Mononuclear cell (primary cell): ENCODE measurements around the gene SDC3. TPM values are rescaled to one million over a fixed set of nuclear protein-coding genes. Genes with fewer than 3 reads are reported as not detected.

ENCODE experiments used
- H3K27me3 ChIP-seq: 2 replicates; pipeline ENCODE4 v1.6.0; 2011; ENCODE audit warnings: low read length, control low read depth; ENCODE audit not compliant: insufficient read depth
- H3K4me1 ChIP-seq: 2 replicates; pipeline ENCODE4 v1.5.1; 2011; ENCODE audit warnings: mild to moderate bottlenecking, low read length, control low read depth; ENCODE audit not compliant: insufficient read depth
- H3K4me3 ChIP-seq: 2 replicates; pipeline ENCODE4 v1.5.1; 2011; ENCODE audit warnings: mild to moderate bottlenecking, low read length, moderate library complexity
- H3K9me3 ChIP-seq: 2 replicates; pipeline ENCODE4 v1.5.1; 2011; ENCODE audit warnings: low read depth, mild to moderate bottlenecking, control low read depth, low read length
- total RNA-seq: library from RNA; depleted of rRNA; stranded (reverse); fragments of >200 nt; gene quantifications from one replicate; pipeline ENCODE4 v1.2.3, GENCODE V29; 2012

Gene SDC3
- total RNA-seq, 1 donor: 0.73 TPM

- peaks cover 48% of the 10 kb centered on the region for H3K27me3 ChIP-seq
Measured at GRCh38 chr1:30824736-30825429, 83.7 kb downstream of the SDC3 start.

GRCh38 chr1:30823969-30824735, 84.4 kb downstream of the SDC3 start:
- Histone ChIP-seq H3K4me3 (no peak overlapping the region), H3K27me3 (peaks cover 47% of the 10 kb centered on the region)

More at GRCh38 chr1:30824736-30825429, 83.7 kb downstream of the SDC3 start:
- no peaks in the 10 kb centered on the region for H3K9me3 ChIP-seq
- H3K4me1 ChIP-seq: peaks cover 18% of the 10 kb centered on the region
- no peak overlapping the region for H3K4me3 ChIP-seq

GRCh38 chr1:30823627-30823968, 85.0 kb downstream of the SDC3 start:
- peaks cover 18% of the 10 kb centered on the region for H3K4me1 ChIP-seq
- H3K9me3 ChIP-seq: no peaks in the 10 kb centered on the region
- peaks cover 46% of the 10 kb centered on the region for H3K27me3 ChIP-seq
- no peak overlapping the region for H3K4me3 ChIP-seq

More at GRCh38 chr1:30823969-30824735, 84.4 kb downstream of the SDC3 start:
- Histone ChIP-seq H3K9me3 (no peaks in the 10 kb centered on the region), H3K4me1 (peaks cover 18% of the 10 kb centered on the region)

GRCh38 chr1:30822966-30823581, 85.5 kb downstream of the SDC3 start:
- Histone ChIP-seq H3K9me3 (no peaks in the 10 kb centered on the region), H3K27me3 (peaks cover 43% of the 10 kb centered on the region), H3K4me1 (peaks cover 18% of the 10 kb centered on the region), H3K4me3 (no peak overlapping the region)

- Histone ChIP-seq H3K9me3 (no peaks in the 10 kb centered on the region), H3K4me1 (peaks cover 18% of the 10 kb centered on the region), H3K27me3 (peaks cover 46% of the 10 kb centered on the region), H3K4me3 (no peak overlapping the region)
Measured at GRCh38 chr1:30822006-30822405, 86.6 kb downstream of the SDC3 start.

- Histone ChIP-seq H3K9me3 (no peaks in the 10 kb centered on the region), H3K4me1 (peaks cover 18% of the 10 kb centered on the region), H3K4me3 (no peak overlapping the region), H3K27me3 (peaks cover 50% of the 10 kb centered on the region)
Measured at GRCh38 chr1:30820299-30820698, 88.3 kb downstream of the SDC3 start.

Other genes starting within 250 kb of the SDC3 start
- gene MATN1, start 185.2 kb downstream of the SDC3 start, total RNA-seq: 1.6 TPM
- 719 TPM for gene LAPTM5, start 151.0 kb downstream of the SDC3 start, total RNA-seq
- 154 TPM for gene PUM1, start 157.0 kb upstream of the SDC3 start, total RNA-seq